ENCODE results near the gene KLHL11.

KLHL11 gene

DNA sequence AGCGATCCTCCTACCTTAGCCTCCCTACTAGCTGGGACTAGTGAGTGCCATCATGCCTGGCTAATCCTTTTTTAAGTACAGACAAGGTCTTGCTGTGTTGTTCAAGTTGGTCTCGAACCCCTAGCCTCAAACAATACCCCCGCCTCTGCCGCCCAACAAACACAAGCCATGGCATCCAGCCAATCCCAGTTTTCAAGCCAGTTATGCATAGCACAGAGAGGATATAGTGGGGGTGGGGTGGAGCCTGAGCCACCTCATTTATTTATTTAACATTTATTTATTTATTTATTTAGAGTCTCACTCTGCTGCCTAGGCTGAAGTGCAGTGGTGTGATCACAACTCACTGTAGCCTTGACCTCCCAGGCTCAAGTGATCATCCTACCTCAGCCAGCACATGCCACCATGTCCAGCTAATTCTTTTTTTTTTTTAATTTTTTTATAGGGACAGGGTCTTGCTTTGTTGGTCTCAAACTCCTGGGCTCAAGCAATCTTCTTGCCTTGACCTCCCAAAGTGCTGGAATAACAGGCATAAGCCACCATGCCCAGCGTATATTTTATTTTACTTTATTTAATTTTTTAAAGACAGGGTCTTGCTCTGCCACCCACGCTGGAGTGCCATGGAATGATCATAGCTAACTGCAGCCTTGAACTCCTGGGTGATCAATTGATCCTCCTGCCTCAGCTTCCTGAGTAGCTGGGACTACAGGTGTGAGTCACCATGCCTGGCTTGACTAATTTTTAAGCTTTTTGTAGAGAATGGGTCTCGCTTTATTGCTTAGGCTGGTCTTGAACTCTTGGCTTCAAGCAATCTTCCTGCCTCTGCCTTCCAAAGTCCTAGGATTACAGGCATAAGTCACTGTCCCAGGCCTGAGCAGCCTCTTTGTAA lies 26.2 kb upstream of the KLHL11 start:
- Histone ChIP-seq H3K9me2 (replicated peaks; ENCODE audit: low read depth, low read length) (no peaks in the 10 kb centered on the region), H3K9me3 (ENCODE audit: insufficient read depth, low read depth, low read length) (no peaks in the 10 kb centered on the region), H3K4me2 (ENCODE audit: low read depth, low read length, poor library complexity, severe bottlenecking) (no peak overlapping the region), H4K20me1 (ENCODE audit: insufficient read depth, low read length, poor library complexity, severe bottlenecking) (no peaks in the 10 kb centered on the region), H3K4me1 (ENCODE audit: insufficient read depth, low read length, poor library complexity, severe bottlenecking) (no peaks in the 10 kb centered on the region), H3F3A (ENCODE audit: low read depth) (no peaks in the 10 kb centered on the region), H2AFZ (ENCODE audit: low read length) (no peak overlapping the region), H3K4me3 (ENCODE audit: low read length, poor library complexity, severe bottlenecking) (no peak overlapping the region), H3K9ac (ENCODE audit: low read depth, low read length, poor library complexity, severe bottlenecking) (no peak overlapping the region), H3K36me3 (ENCODE audit: insufficient read depth, low read length) (peaks cover 88% of the 10 kb centered on the region; the same call in 1 of the 2 replicates), H3K27me3 (ENCODE audit: insufficient read depth, low read length, poor library complexity, severe bottlenecking) (no peaks in the 10 kb centered on the region), H3K79me2 (ENCODE audit: insufficient read depth, low read length) (no peaks in the 10 kb centered on the region)
- TF ChIP-seq EZH2phosphoT487 (IDR thresholded peaks at IDR 0.05; ENCODE audit: borderline replicate concordance) = no peak
- TF ChIP-seq, protein P1, sequence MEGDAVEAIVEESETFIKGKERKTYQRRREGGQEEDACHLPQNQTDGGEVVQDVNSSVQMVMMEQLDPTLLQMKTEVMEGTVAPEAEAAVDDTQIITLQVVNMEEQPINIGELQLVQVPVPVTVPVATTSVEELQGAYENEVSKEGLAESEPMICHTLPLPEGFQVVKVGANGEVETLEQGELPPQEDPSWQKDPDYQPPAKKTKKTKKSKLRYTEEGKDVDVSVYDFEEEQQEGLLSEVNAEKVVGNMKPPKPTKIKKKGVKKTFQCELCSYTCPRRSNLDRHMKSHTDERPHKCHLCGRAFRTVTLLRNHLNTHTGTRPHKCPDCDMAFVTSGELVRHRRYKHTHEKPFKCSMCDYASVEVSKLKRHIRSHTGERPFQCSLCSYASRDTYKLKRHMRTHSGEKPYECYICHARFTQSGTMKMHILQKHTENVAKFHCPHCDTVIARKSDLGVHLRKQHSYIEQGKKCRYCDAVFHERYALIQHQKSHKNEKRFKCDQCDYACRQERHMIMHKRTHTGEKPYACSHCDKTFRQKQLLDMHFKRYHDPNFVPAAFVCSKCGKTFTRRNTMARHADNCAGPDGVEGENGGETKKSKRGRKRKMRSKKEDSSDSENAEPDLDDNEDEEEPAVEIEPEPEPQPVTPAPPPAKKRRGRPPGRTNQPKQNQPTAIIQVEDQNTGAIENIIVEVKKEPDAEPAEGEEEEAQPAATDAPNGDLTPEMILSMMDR (conservative IDR thresholded peaks at IDR 0.05; ENCODE audit: low read length) = no peak

GRCh38 chr17:41888332-41888965 lies 23.2 kb upstream of the KLHL11 start:
- H3K9me2 ChIP-seq (replicated peaks; ENCODE audit: low read depth, low read length) = no peaks in the 10 kb centered on the region
- no peaks in the 10 kb centered on the region for H3K4me1 ChIP-seq (ENCODE audit: insufficient read depth, low read length, poor library complexity, severe bottlenecking)
- H3K9me3 ChIP-seq (ENCODE audit: insufficient read depth, low read depth, low read length) = no peaks in the 10 kb centered on the region
- H3F3A ChIP-seq (ENCODE audit: low read depth) = no peaks in the 10 kb centered on the region
- peaks cover 90% of the 10 kb centered on the region; the same call in 1 of the 2 replicates for H3K36me3 ChIP-seq (ENCODE audit: insufficient read depth, low read length)
- no peak overlapping the region for H3K4me3 ChIP-seq (ENCODE audit: low read length, poor library complexity, severe bottlenecking)
- no peak overlapping the region for H2AFZ ChIP-seq (ENCODE audit: low read length)
- H3K4me2 ChIP-seq (ENCODE audit: low read depth, low read length, poor library complexity, severe bottlenecking) = no peak overlapping the region
- no peak overlapping the region for H3K9ac ChIP-seq (ENCODE audit: low read depth, low read length, poor library complexity, severe bottlenecking)
- H3K27me3 ChIP-seq (ENCODE audit: insufficient read depth, low read length, poor library complexity, severe bottlenecking) = no peaks in the 10 kb centered on the region
- H3K79me2 ChIP-seq (ENCODE audit: insufficient read depth, low read length) = no peaks in the 10 kb centered on the region
- H4K20me1 ChIP-seq (ENCODE audit: insufficient read depth, low read length, poor library complexity, severe bottlenecking) = no peaks in the 10 kb centered on the region
- TF ChIP-seq, protein P1 (conservative IDR thresholded peaks at IDR 0.05; ENCODE audit: low read length) = no peak
- no peak for TF ChIP-seq EZH2phosphoT487 (IDR thresholded peaks at IDR 0.05; ENCODE audit: borderline replicate concordance)

- H3F3A ChIP-seq (ENCODE audit: low read depth) = no peaks in the 10 kb centered on the region
Observed at GRCh38 chr17:41885733-41886132, 20.5 kb upstream of the KLHL11 start.

More at GRCh38 chr17:41885733-41886132, 20.5 kb upstream of the KLHL11 start:
- Histone ChIP-seq H4K20me1 (ENCODE audit: insufficient read depth, low read length, poor library complexity, severe bottlenecking) (no peaks in the 10 kb centered on the region), H3K9me2 (replicated peaks; ENCODE audit: low read depth, low read length) (no peaks in the 10 kb centered on the region), H3K4me1 (ENCODE audit: insufficient read depth, low read length, poor library complexity, severe bottlenecking) (no peaks in the 10 kb centered on the region), H3K79me2 (ENCODE audit: insufficient read depth, low read length) (no peaks in the 10 kb centered on the region), H3K9ac (ENCODE audit: low read depth, low read length, poor library complexity, severe bottlenecking) (no peak overlapping the region), H3K36me3 (ENCODE audit: insufficient read depth, low read length) (peaks cover 87% of the 10 kb centered on the region; the same call in 1 of the 2 replicates), H3K4me2 (ENCODE audit: low read depth, low read length, poor library complexity, severe bottlenecking) (no peak overlapping the region), H3K4me3 (ENCODE audit: low read length, poor library complexity, severe bottlenecking) (no peak overlapping the region), H3K27me3 (ENCODE audit: insufficient read depth, low read length, poor library complexity, severe bottlenecking) (no peaks in the 10 kb centered on the region), H3K9me3 (ENCODE audit: insufficient read depth, low read depth, low read length) (no peaks in the 10 kb centered on the region), H2AFZ (ENCODE audit: low read length) (no peak overlapping the region)
- TF ChIP-seq EZH2phosphoT487 (IDR thresholded peaks at IDR 0.05; ENCODE audit: borderline replicate concordance) = no peak
- TF ChIP-seq, protein P1 (conservative IDR thresholded peaks at IDR 0.05; ENCODE audit: low read length) = peak; percentile 48

Measured in Loucy (cell line).